Raji (cell line): ENCODE results near the gene NAGLU.
"Not testable (repeated sequence)": the region's sequence is repeated elsewhere in the genome, so short reads cannot be mapped to it uniquely, and the experiment has no call there.

ENCODE experiments used
- POLR2A ChIP-seq: IDR thresholded peaks from 2 replicates; pipeline ENCODE4 v1.6.1; 2011; ENCODE audit warnings: low read depth, low read length, control low read depth; ENCODE audit not compliant: insufficient read depth

The NAGLU gene

GRCh38 chr17:42535155-42536047, 640 bp upstream of the NAGLU start:
- no peak; the same call in 1 of the 2 replicates for TF ChIP-seq POLR2A

GRCh38 chr17:42536372-42537155, 523 bp downstream of the NAGLU start:
- peak; percentile 25; the same call in 1 of the 2 replicates for TF ChIP-seq POLR2A

GRCh38 chr17:42537156-42537805, 1.2 kb downstream of the NAGLU start:
- TF ChIP-seq POLR2A: no peak

GRCh38 chr17:42537826-42538451, 1.9 kb downstream of the NAGLU start:
- TF ChIP-seq POLR2A: 0 out of 2 replicates have a peak, but pooled peaks have one; percentile 12

GRCh38 chr17:42538482-42538881, 2.4 kb downstream of the NAGLU start:
- TF ChIP-seq POLR2A: no peak

GRCh38 chr17:42541041-42541833, 5.2 kb downstream of the NAGLU start:
- no peak for TF ChIP-seq POLR2A

- TF ChIP-seq POLR2A: no peak
Observed at GRCh38 chr17:42543190-42544079, 7.4 kb downstream of the NAGLU start.

GRCh38 chr17:42544874-42545283, 8.8 kb downstream of the NAGLU start:
- no peak for TF ChIP-seq POLR2A

GRCh38 chr17:42547001-42547461, 11.0 kb downstream of the NAGLU start:
- TF ChIP-seq POLR2A: no peak

GRCh38 chr17:42547698-42548069, 11.6 kb downstream of the NAGLU start:
- TF ChIP-seq POLR2A: no peak

GRCh38 chr17:42548070-42548837, 12.2 kb downstream of the NAGLU start:
- no peak for TF ChIP-seq POLR2A

- TF ChIP-seq POLR2A: no peak
Observed at GRCh38 chr17:42548993-42549755, 13.1 kb downstream of the NAGLU start.

GRCh38 chr17:42552736-42553135, 16.7 kb downstream of the NAGLU start, which contains the start of gene HSD17B1:
Gene HSD17B1, plus strand, starts transcription at chr17:42552923. Its CDS starts 11 bp downstream, at chr17:42552934.
- TF ChIP-seq POLR2A: not testable (repeated sequence)
